Pulmonary artery endothelial cell (primary cell): ENCODE results near the gene CMIP. TPM values are rescaled to one million over a fixed set of nuclear protein-coding genes. Genes with fewer than 3 reads are reported as not detected.
"Not testable (repeated sequence)": the region's sequence is repeated elsewhere in the genome, so short reads cannot be mapped to it uniquely, and the experiment has no call there.

Experiments
- DNase-seq: peaks from one replicate; pipeline ENCODE4 v3.0.0-alpha.2; 2011; ENCODE audit warnings: low read depth, low spot score
- total RNA-seq: library from RNA; depleted of rRNA; stranded (reverse); fragments of >200 nt; gene quantifications from 2 replicates; pipeline ENCODE4 v1.2.3, GENCODE V29; 2014

Gene CMIP
- total RNA-seq, 1 donor from 2014 or later = 30.1 TPM

- DNase-seq = no peak
Measured at GRCh38 chr16:81565321-81566028, 120.9 kb downstream of the CMIP start.

- DNase-seq = no peak
Measured at GRCh38 chr16:81566086-81567007, 121.7 kb downstream of the CMIP start.

GRCh38 chr16:81567087-81567486 is 122.5 kb downstream of the CMIP start:
- DNase-seq = no peak

GRCh38 chr16:81567987-81568748 is 123.6 kb downstream of the CMIP start:
- no peak for DNase-seq

GRCh38 chr16:81568749-81569087 is 124.1 kb downstream of the CMIP start:
- no peak for DNase-seq

GRCh38 chr16:81569361-81570034 is 124.9 kb downstream of the CMIP start:
- DNase-seq = no peak

- DNase-seq = no peak
Measured at GRCh38 chr16:81570151-81570846, 125.7 kb downstream of the CMIP start.

GRCh38 chr16:81571175-81571574 is 126.6 kb downstream of the CMIP start:
- no peak for DNase-seq

GRCh38 chr16:81571592-81572385 is 127.2 kb downstream of the CMIP start:
- no peak for DNase-seq

GRCh38 chr16:81572386-81573144 is 128.0 kb downstream of the CMIP start:
- DNase-seq = no peak

GRCh38 chr16:81573533-81574020 is 129.0 kb downstream of the CMIP start:
- no peak for DNase-seq

- DNase-seq = no peak
Measured at GRCh38 chr16:81574168-81574567, 129.6 kb downstream of the CMIP start.

GRCh38 chr16:81575307-81575706 is 130.7 kb downstream of the CMIP start:
- no peak for DNase-seq

- no peak for DNase-seq
Measured at GRCh38 chr16:81575834-81576233, 131.2 kb downstream of the CMIP start.

- no peak for DNase-seq
Measured at GRCh38 chr16:81576696-81577095, 132.1 kb downstream of the CMIP start.

GRCh38 chr16:81577272-81577671 is 132.7 kb downstream of the CMIP start:
- DNase-seq = not testable (repeated sequence)

- DNase-seq = no peak
Measured at GRCh38 chr16:81578076-81578475, 133.5 kb downstream of the CMIP start.

- DNase-seq = no peak
Measured at GRCh38 chr16:81578636-81579413, 134.2 kb downstream of the CMIP start.
